Measurements from ENCODE around the gene CERS5.

The CERS5 gene

GRCh38 chr12:50198829-50199228, 31.7 kb upstream of the CERS5 start:
- no peak for DNase-seq (ENCODE audit: extremely low spot score)
- ChIA-PET CTCF (interaction anchor here (1.3 to 2.9 kb wide), 4 partner anchors 8 to 111 kb away, joined by 3 to 12 read pairs (median 4); no protein-coding TSS in a partner anchor), POLR2A (no interaction called here)
- no peak for TF ChIP-seq CTCF (IDR thresholded peaks at IDR 0.05; ENCODE audit: control extremely low read depth, extremely low read depth, low read depth, missing control alignments)

- no peak for TF ChIP-seq CTCF (IDR thresholded peaks at IDR 0.05; ENCODE audit: control extremely low read depth, extremely low read depth, low read depth, missing control alignments)
- CTCF ChIA-PET: interaction anchor here (1.7 kb wide), 1 partner anchor 10 kb away, joined by 7 read pairs; no protein-coding TSS in a partner anchor
- POLR2A ChIA-PET: no interaction called here
- no peak for DNase-seq (ENCODE audit: extremely low spot score)
These were observed 30.1 kb upstream of the CERS5 start for GRCh38 chr12:50197297-50197727.

- TF ChIP-seq CTCF (IDR thresholded peaks at IDR 0.05; ENCODE audit: control extremely low read depth, extremely low read depth, low read depth, missing control alignments): no peak
- ChIA-PET CTCF (interaction anchor here (0.9 to 2.0 kb wide), 5 partner anchors 9 to 544 kb away, joined by 3 to 7 read pairs (median 4); no protein-coding TSS in a partner anchor), POLR2A (interaction anchor here (0.6 kb wide), 1 partner anchor 104 kb away, joined by 3 read pairs; no protein-coding TSS in a partner anchor)
- DNase-seq (ENCODE audit: extremely low spot score): no peak
These were observed 29.4 kb upstream of the CERS5 start for GRCh38 chr12:50196537-50196936.

GRCh38 chr12:50195832-50196231, 28.7 kb upstream of the CERS5 start:
- DNase-seq (ENCODE audit: extremely low spot score): no peak
- TF ChIP-seq CTCF (IDR thresholded peaks at IDR 0.05; ENCODE audit: control extremely low read depth, extremely low read depth, low read depth, missing control alignments): no peak
- CTCF ChIA-PET: interaction anchor here (1.3 to 2.8 kb wide), 5 partner anchors 8 to 20 kb away, joined by 3 to 7 read pairs (median 6); no protein-coding TSS in a partner anchor
- POLR2A ChIA-PET: no interaction called here

GRCh38 chr12:50192908-50193307, 25.7 kb upstream of the CERS5 start:
- ChIA-PET POLR2A (no interaction called here), CTCF (interaction anchor here (1.3 kb wide), 1 partner anchor 123 kb away, joined by 3 read pairs; no protein-coding TSS in a partner anchor)
- TF ChIP-seq CTCF (IDR thresholded peaks at IDR 0.05; ENCODE audit: control extremely low read depth, extremely low read depth, low read depth, missing control alignments): no peak
- no peak for DNase-seq (ENCODE audit: extremely low spot score)

- POLR2A ChIA-PET: no interaction called here
- CTCF ChIA-PET: no interaction called here
- DNase-seq (ENCODE audit: extremely low spot score): no peak
- no peak for TF ChIP-seq CTCF (IDR thresholded peaks at IDR 0.05; ENCODE audit: control extremely low read depth, extremely low read depth, low read depth, missing control alignments)
These were observed 25.1 kb upstream of the CERS5 start for GRCh38 chr12:50192236-50192635.
